Activated CD8-positive, alpha-beta memory T cell treated with anti-CD3 and anti-CD28 coated beads, Interleukin-2, amount 50 U/mL, for 24 hours (primary cell): ENCODE data around the gene TPGS1.
A peak's percentile ranks its signal among the peaks of the same experiment; 100 is the strongest.

Experiments
- DNase-seq: peaks from one replicate; pipeline ENCODE4 v3.0.0-alpha.2; 2020; ENCODE audit errors: extremely low read depth

TPGS1 gene

GRCh38 chr19:539429-540030 lies 32.2 kb downstream of the TPGS1 start:
- DNase-seq: no peak

- no peak for DNase-seq
Measured at GRCh38 chr19:540867-541637, 33.8 kb downstream of the TPGS1 start.

- DNase-seq: no peak
Measured at GRCh38 chr19:541699-542098, 34.4 kb downstream of the TPGS1 start.

GRCh38 chr19:542173-542866 lies 35.0 kb downstream of the TPGS1 start:
- no peak for DNase-seq

GRCh38 chr19:543910-544608 lies 36.8 kb downstream of the TPGS1 start, which contains the start of gene GZMM:
TSS of gene GZMM (plus strand) at chr19:544053. CDS start at chr19:544072, 19 bp downstream.
- DNase-seq: peak; percentile 55

GRCh38 chr19:547117-547516 lies 39.8 kb downstream of the TPGS1 start:
- DNase-seq: no peak

- DNase-seq: no peak
Measured at GRCh38 chr19:547836-548720, 40.8 kb downstream of the TPGS1 start.

GRCh38 chr19:548886-549830 lies 41.9 kb downstream of the TPGS1 start:
- DNase-seq: no peak

GRCh38 chr19:554817-555216 lies 47.5 kb downstream of the TPGS1 start:
- DNase-seq: no peak

- no peak for DNase-seq
Measured at GRCh38 chr19:555474-555808, 48.1 kb downstream of the TPGS1 start.

- DNase-seq: no peak
Measured at GRCh38 chr19:556611-557382, 49.5 kb downstream of the TPGS1 start.

GRCh38 chr19:558770-559439 lies 51.6 kb downstream of the TPGS1 start:
- DNase-seq: no peak

- no peak for DNase-seq
Measured at GRCh38 chr19:560121-560520, 52.8 kb downstream of the TPGS1 start.

- DNase-seq: no peak
Measured at GRCh38 chr19:566403-566802, 59.1 kb downstream of the TPGS1 start.

- DNase-seq: no peak
Measured at GRCh38 chr19:566844-567243, 59.5 kb downstream of the TPGS1 start.

GRCh38 chr19:567296-567900 lies 60.1 kb downstream of the TPGS1 start:
- DNase-seq: no peak
